ENCODE data around the gene TACC3.
A peak's percentile ranks its signal among the peaks of the same experiment; 100 is the strongest.

TACC3 gene

GRCh38 chr4:1721003-1721665, at the start of gene TACC3, which contains the start of gene TMEM129:
TSS of gene TACC3 (plus strand) at chr4:1721521. CDS start at chr4:1723422, 1,901 bp downstream.
TSS of gene TMEM129 (minus strand) at chr4:1721323. CDS start at chr4:1720837, 486 bp downstream.
- DNase-seq (ENCODE audit: low read depth in 2 of 2, low spot score in 1 of 2): peak; percentile 80 to 88

GRCh38 chr4:1673671-1674070, 47.6 kb upstream of the TACC3 start:
- no peak for DNase-seq (ENCODE audit: low read depth in 2 of 2, low spot score in 1 of 2)

DNA sequence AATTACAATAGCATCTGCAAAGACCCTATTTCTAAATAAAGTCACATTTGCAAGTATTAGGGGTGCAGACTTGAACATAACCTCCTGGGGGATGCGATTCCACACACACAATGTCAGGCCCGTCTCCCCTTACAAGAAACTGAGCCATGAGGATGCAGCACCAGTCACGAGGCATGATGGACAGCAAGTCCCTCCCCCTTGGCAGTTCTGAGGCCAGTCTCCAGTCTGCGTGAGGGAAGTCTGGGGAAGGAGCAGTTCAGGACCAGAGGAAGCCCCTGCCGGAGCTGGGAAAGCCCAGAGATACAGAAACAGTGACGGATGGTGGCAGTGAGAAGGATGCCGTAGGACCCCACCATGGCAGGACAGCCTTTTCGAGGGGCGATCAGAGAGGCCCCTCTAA, 46.6 kb upstream of the TACC3 start:
- no peak for DNase-seq (ENCODE audit: low read depth in 2 of 2, low spot score in 1 of 2)

GRCh38 chr4:1675136-1675801, 46.1 kb upstream of the TACC3 start:
- no peak for DNase-seq (ENCODE audit: low read depth in 2 of 2, low spot score in 1 of 2)

- no peak for DNase-seq (ENCODE audit: low read depth in 2 of 2, low spot score in 1 of 2)
Measured at GRCh38 chr4:1675802-1676137, 45.6 kb upstream of the TACC3 start.

DNA sequence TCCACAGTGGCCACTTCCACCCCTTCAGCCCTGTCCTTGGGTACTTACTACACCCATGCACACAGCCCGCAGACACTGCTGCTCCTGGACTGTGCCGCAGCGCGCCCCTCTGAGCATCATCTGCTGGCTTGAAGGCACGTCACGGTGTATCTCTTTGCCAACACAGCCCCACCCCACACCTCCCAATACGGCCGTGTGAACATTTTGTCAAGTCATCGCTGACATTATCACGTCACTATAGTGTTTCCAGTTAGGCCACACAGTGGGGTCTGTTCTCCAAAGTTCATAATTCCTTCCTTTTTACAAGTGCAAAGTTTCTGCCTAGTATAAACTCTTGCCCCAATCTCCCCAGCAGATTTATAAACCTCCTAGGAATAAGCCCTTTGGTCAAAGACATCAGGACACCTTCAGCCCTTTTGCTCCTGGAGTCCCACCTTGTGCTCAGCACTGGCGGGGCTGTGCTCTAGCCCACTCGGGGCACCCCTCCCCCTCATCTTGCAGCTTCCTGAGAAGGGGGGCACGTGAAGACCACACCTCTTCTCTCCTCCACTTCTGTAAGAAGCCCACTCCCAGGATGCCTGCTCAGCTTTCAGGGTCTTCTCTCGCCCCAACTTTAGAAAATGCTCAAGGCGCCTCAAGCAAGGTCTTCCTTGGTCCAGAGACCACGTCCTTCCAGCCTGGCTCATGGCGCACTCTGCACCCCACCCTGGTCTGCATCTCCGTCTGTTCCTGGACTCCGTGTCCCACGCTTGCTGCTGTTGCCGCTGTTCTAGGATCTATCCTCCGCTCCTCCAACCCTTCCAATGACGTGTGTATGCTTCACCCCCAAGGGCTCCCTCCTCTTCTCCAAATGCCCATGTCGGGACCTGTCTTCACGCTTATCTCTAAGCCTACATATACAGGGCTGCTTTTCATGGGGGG, 44.5 kb upstream of the TACC3 start:
- no peak for DNase-seq (ENCODE audit: low read depth in 2 of 2, low spot score in 1 of 2)

DNA sequence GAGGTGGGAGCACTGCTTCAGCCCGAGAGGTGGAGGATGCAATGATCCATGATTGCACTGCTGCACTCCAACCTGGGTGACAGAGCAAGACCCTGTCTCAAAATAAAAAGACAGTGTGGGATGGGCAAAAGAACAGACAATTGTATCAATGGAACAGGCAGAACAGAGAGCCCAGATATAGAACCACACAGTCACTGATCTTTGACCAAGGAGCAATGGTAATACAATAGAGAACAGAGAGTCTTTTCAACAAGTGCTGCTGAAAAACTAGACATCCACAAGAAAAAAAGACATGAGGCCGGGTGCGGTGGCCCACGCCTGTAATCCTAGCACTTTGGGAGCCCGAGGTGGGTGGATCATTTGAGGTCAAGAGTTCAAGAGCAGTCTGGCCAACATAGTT, 43.1 kb upstream of the TACC3 start:
- DNase-seq (ENCODE audit: low read depth in 2 of 2, low spot score in 1 of 2): no peak

GRCh38 chr4:1682860-1683259, 38.5 kb upstream of the TACC3 start:
- DNase-seq (ENCODE audit: low read depth in 2 of 2, low spot score in 1 of 2): no peak

DNA sequence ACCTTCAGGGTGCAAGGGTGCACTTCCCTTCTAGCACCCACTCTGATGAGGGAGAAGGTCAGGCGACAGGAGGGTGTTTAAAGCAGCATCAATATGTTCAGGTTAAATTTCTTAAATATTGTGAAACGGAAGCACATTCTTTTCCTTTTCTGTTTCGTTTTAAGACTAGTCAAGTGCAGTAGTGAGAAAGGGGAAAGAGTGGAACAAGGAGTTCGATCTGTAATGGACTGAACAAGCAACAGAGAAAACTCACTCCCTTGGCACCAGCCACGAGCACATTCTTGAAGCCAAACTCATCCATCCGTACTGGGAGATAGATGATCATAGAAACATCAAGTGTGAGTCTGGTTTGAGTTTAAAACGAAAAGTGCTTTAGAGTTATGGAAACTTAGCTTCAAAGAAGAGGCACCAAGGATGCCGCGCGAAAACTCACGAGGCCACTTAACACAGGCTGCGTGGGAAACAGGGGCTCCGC, 38.0 kb upstream of the TACC3 start:
- no peak for DNase-seq (ENCODE audit: low read depth in 2 of 2, low spot score in 1 of 2)

DNA sequence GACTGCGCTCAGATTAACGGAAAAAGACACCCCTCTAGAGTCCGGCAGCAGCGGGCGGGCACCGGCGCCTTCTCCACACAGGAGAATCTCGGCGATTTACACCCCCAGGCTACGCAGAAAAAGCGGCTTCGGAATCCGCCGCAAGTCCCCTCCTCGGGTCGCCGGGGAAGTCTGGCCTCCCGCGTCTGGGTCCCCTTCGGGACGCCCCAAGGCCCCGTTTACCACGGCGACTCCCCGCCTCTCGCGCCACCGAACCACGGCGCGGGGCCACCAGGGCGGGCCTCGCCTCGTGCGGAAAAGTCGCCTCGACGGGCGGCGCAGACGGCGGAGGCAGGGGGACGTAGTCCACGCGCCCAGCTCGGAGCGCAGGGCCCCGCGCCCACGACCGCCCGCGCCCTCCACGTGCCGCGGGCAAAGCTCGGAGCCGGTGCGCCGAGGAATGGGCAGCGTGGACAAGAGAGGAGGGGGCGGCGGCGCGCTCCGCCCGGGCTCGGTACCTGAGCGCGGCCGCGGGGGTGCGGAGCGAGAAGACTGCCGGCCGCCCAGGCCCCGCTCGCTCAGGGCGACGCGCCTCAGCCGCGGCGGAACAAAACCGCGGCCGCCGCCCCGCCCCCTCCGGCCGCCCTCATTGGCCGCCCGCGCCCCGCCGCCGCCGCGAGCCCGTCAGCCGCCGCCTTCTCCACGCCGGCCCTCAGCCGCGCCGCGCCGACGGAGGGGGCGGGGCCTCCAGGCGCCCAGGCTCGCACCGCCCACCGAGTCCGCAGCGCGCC, 37.4 kb upstream of the TACC3 start, which contains the start of gene FAM53A:
TSS of gene FAM53A (minus strand) at position 578 of the 770 bp plus-strand sequence. CDS start 15,572 bp downstream, outside the sequence.
- DNase-seq (ENCODE audit: low read depth in 2 of 2, low spot score in 1 of 2): peak in 1 of 2 donors; percentile 10

DNA sequence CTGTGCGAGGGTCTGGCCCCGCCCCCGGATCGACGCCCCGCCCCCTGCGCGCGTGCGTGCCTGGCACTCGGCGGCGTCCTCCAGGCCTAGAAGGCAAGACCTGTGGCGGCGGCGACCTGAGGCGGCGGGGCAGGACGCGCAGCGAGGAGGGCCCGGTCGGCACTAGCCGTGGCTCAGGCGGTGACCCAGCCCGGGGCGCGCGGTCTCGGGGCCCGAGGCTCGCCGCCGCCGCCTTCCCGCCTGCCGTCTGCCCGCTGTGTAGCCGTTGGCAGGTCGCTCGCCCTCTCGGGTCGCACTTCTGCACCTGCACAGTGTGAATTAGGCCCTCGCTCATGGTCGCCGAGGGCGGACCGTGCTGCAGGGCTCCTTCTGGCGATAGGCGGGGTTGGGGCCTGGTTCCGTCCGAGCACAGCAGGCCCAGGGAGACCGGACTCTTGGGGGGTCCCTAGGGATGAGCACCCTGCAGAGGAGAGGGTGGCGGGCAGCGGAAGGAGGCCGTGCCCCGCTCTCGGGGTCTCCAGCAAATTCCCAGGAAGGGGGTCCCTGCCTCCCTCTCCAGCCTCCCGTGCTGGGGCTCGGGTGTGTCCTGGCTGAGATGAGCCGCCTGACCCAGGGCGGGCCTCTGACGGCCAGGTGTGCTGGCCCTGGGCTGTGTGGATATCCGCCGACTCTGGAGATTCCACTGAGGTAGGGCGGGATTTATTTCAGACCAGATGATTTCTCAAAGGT, 36.7 kb upstream of the TACC3 start:
- peak; percentile 78 to 87 for DNase-seq (ENCODE audit: low read depth in 2 of 2, low spot score in 1 of 2)

DNA sequence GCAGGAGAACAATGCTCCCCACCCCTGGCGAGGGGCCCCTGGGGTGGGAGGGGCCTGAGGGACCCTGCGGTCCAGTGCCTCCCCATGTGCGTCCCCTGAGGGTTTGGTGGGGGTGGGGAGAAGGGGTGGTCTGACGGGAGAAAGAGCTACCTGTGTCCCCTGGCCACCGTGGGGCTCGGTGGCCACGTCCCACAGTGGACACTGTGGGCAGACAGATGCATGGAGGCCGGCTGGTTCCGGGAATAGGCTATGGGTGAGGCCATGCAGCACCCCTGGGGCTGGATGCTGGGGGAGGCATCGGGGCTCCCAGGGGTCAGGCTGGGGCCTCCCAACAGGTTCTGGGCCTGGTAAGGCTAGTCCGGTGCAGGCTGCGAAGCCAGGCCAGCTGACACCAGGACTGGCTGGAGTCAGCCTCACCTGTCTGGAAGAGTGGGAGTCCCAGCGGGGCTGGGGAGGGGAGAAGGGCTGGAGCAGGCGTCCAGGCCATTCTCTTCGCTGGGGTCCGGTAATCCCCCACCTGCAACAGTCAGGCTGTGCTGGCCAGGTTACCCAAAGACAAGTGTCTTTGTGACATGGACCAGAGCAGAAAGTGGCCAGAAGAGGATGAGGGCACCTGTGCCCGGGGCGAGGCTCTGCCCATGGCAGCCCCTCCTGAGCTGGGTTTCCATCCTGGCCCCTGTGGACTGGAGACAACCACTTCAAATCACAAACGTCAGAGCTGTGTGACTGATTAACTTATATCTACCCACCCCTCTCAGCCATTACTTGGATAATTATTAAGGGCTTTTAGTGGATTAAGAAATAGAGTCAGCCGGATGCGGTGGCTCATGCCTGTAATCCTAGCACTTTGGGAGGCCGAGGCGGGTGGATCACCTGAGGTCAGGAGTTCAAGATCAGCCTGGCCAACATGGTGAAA, 35.8 kb upstream of the TACC3 start:
- DNase-seq (ENCODE audit: low read depth in 2 of 2, low spot score in 1 of 2): no peak

DNA sequence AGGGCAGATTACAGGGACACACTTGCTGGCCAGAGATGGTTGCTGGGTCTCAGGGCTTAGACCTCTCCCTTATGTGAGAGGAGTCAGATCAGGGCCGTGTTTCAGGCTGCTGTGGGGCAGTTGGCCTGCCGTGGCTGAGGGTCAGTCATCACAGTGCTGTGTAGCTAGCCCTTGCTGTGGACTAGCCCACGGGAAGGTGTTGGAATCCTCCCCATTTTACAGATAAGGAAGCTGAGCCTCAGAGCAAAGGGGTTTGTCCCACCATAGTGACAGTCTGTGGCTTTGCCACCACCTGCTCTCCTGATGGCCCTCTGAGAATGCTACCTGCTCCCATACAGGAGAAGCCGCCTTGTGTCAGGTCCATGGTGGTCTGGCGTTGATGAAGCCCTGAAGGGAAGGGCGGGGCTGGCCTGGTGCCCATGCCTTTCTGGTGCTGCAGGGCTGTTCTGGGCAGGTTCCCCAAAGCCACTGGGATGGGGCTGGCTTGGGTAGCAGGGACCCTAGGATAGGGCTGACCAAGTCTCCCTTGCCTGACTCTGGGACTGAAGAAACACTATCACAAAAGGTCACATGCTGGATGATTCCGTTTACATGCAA, 34.8 kb upstream of the TACC3 start:
- DNase-seq (ENCODE audit: low read depth in 2 of 2, low spot score in 1 of 2): no peak

DNA sequence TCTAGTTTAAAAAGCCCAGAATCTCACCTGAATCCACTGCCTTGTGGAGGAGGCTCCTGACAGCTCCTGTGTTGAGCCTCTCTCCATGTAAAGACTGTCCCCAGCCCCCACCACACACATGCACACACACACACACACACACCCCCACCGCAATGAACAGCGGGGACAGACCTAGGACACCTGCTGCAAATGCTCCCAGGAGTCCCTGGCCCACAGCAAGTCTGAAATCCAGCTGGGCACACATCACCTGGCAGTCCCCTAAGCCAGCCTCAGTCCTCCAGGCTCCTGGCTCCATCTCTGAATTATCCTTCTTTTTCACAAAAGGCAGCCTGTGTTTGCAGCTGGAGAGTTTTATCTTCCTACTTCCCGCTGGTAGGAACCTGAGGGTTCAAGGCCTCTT, 30.6 kb upstream of the TACC3 start:
- DNase-seq (ENCODE audit: low read depth in 2 of 2, low spot score in 1 of 2): no peak

GRCh38 chr4:1691737-1692373, 29.5 kb upstream of the TACC3 start:
- no peak for DNase-seq (ENCODE audit: low read depth in 2 of 2, low spot score in 1 of 2)

DNA sequence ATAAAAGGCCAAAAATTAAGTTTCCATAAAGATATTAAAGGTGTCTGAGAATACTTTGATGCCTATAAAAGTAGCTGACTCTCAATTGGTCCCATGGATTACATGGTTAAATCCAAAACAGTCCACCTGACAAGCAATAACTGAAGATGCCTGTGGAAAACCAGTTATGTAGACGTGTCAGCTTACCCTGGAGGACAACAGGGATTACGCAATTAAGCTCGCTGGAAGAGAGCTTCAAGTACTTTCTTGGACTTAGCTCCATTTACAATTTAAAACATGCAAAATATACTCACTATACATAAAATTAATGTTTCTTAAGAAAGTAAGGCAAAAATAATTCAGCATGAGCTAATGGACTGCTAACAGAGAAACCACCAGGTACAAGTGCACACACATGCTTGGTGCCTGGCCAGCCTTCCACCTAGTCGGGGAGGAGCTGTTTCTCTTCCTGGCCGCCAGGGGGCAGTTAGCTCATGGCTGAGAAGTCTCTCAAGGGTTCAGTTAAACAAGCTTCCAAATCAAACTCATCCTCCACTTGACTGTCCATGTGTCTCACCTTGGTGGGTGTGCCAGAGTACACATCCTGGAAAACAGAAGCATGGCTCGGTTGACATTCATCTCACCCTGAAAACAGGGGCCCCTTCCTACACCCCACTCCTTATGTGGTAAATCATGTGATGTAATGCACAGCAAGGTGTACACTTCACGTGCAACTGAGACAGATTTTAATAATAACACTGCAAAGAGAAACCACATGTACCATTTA, 28.0 kb upstream of the TACC3 start:
- peak in 1 of 2 donors; percentile 54 for DNase-seq (ENCODE audit: low read depth in 2 of 2, low spot score in 1 of 2)

DNA sequence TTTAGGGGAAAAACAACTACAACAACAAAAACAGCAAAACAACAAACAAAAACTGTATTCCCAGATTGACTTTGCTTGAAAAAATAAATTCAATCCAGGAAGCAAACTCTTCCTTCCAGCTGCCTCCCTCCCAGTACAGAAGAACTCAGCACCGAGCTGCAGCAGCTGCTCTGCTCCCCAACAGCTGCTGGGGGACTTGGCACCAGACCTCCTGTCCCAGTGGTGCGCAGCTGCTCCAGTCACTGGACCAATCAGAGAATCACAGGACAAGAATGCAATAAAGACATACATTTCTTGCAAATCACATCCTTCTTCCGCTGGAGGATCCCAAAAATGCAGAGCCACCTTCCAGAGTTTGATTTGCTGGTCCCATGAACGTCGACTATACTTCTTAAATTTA, 25.4 kb upstream of the TACC3 start:
- no peak for DNase-seq (ENCODE audit: low read depth in 2 of 2, low spot score in 1 of 2)
